Trophoblast cell (in vitro differentiated cells and primary cell): ENCODE measurements around the gene CACNA1D.

Experiments used
- DNase-seq, 2 donors: peaks; one replicate each; pipeline ENCODE4 v3.0.0-alpha.2; 2016
- H2AFZ ChIP-seq: 2 replicates; pipeline ENCODE4 v1.6.1; 2013; ENCODE audit warnings: low read length, moderate library complexity, mild to moderate bottlenecking; ENCODE audit not compliant: insufficient read depth, poor library complexity
- H2AK5ac ChIP-seq: 2 replicates; pipeline ENCODE4 v1.6.1; 2013; ENCODE audit warnings: mild to moderate bottlenecking, low read length
- H2BK120ac ChIP-seq: 2 replicates; pipeline ENCODE4 v1.6.1; 2013; ENCODE audit warnings: low read length, mild to moderate bottlenecking, moderate library complexity; ENCODE audit not compliant: insufficient read depth, poor library complexity
- H2BK12ac ChIP-seq: 2 replicates; pipeline ENCODE4 v1.6.1; 2013; ENCODE audit warnings: mild to moderate bottlenecking, low read length, moderate library complexity
- H2BK5ac ChIP-seq: 2 replicates; pipeline ENCODE4 v1.6.1; 2013; ENCODE audit warnings: low read length, low read depth, moderate library complexity, mild to moderate bottlenecking; ENCODE audit not compliant: poor library complexity
- H3K14ac ChIP-seq: 2 replicates; pipeline ENCODE4 v1.6.1; 2013; ENCODE audit warnings: mild to moderate bottlenecking, low read length
- H3K18ac ChIP-seq: 2 replicates; pipeline ENCODE4 v1.6.1; 2013; ENCODE audit warnings: mild to moderate bottlenecking, low read length
- H3K23ac ChIP-seq: 2 replicates; pipeline ENCODE4 v1.6.1; 2013; ENCODE audit warnings: low read length
- H3K27ac ChIP-seq: 2 replicates; pipeline ENCODE4 v1.5.1; 2013; ENCODE audit warnings: low read depth, mild to moderate bottlenecking, inconsistent platforms, low read length, moderate library complexity
- H3K27me3 ChIP-seq: 2 replicates; pipeline ENCODE4 v1.6.1; 2013; ENCODE audit warnings: inconsistent platforms, mild to moderate bottlenecking, low read length, moderate library complexity; ENCODE audit not compliant: insufficient read depth
- H3K36me3 ChIP-seq, 2 experiments: 1 replicate in 1 of 2; 2 replicates in 1 of 2; pipeline ENCODE4 v1.6.1; 2013; ENCODE audit warnings: low read length in 2 of 2, mild to moderate bottlenecking in 2 of 2, moderate library complexity in 1 of 2; ENCODE audit not compliant: insufficient read depth in 2 of 2, control insufficient read depth in 1 of 2
- H3K4ac ChIP-seq: 2 replicates; pipeline ENCODE4 v1.6.1; 2013; ENCODE audit warnings: low read depth, mild to moderate bottlenecking, low read length, moderate library complexity
- H3K4me1 ChIP-seq, 2 experiments: 1 replicate in 1 of 2; 2 replicates in 1 of 2; pipeline ENCODE4 v1.6.1; 2013; ENCODE audit warnings: low read length in 2 of 2, mild to moderate bottlenecking in 2 of 2, moderate library complexity in 1 of 2; ENCODE audit not compliant: insufficient read depth in 2 of 2, control insufficient read depth in 1 of 2
- H3K4me2 ChIP-seq: 2 replicates; pipeline ENCODE4 v1.6.1; 2013; ENCODE audit warnings: inconsistent platforms, mild to moderate bottlenecking, low read length, moderate library complexity
- H3K4me3 ChIP-seq: 2 replicates; pipeline ENCODE4 v1.5.1; 2013; ENCODE audit warnings: mild to moderate bottlenecking, low read depth, low read length, inconsistent platforms
- H3K79me1 ChIP-seq: one replicate; pipeline ENCODE4 v1.6.1; 2013; ENCODE audit warnings: low read length
- H3K79me2 ChIP-seq: 2 replicates; pipeline ENCODE4 v1.6.1; 2013; ENCODE audit warnings: low read length, mild to moderate bottlenecking; ENCODE audit not compliant: control insufficient read depth, insufficient read depth, poor library complexity
- H3K9ac ChIP-seq: 2 replicates; pipeline ENCODE4 v1.6.1; 2013; ENCODE audit warnings: mild to moderate bottlenecking, low read length
- H3K9me3 ChIP-seq: 2 replicates; pipeline ENCODE4 v1.6.1; 2013; ENCODE audit warnings: low read depth, mild to moderate bottlenecking, control low read depth, inconsistent platforms, low read length; ENCODE audit not compliant: insufficient read depth
- H4K12ac ChIP-seq: 2 replicates; pipeline ENCODE4 v1.6.1; 2013; ENCODE audit warnings: low read depth, mild to moderate bottlenecking, low read length, moderate library complexity
- H4K8ac ChIP-seq: 2 replicates; pipeline ENCODE4 v1.6.1; 2013; ENCODE audit warnings: low read depth, mild to moderate bottlenecking, low read length, moderate library complexity
- H4K91ac ChIP-seq: one replicate; pipeline ENCODE4 v1.6.1; 2013; ENCODE audit warnings: low read depth, mild to moderate bottlenecking, low read length, moderate library complexity
- WGBS: extraction: QIAGEN DNeasy Blood & Tissue Kit; methylation state at CpG from one replicate; pipeline ENCODE4 v1.1.7; 2013; ENCODE audit warnings: missing lambda C conversion rate; ENCODE audit not compliant: insufficient read length, insufficient coverage; ENCODE audit errors: extremely low coverage; 5-methylcytosine and 5-hydroxymethylcytosine counted together

Gene CACNA1D

DNA sequence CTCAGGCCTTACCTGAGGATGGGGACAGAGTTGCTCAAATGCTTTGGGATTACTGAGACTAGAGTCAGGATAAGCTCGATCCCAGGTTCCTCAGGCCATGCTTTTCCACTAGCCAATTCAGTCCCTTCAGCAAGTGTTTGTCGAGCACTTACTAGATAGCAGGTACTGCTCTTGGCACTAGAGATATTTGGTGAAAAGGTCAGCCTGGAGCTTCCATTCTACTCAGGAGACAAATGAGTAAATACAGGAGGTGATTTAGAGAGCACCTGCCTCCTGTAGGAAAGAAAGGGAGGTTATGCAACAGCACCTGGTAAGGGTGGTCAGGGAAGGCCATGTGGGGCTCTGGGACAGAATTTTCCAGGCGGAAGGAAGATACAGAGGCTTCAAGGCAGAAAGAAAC lies 99.9 kb downstream of the CACNA1D start:
- Histone ChIP-seq H4K8ac (no peak overlapping the region), H2BK12ac (no peak overlapping the region), H4K91ac (no peak overlapping the region), H3K27me3 (no peaks in the 10 kb centered on the region), H3K4me2 (no peak overlapping the region), H3K79me2 (no peaks in the 10 kb centered on the region), H3K36me3 (no peaks in the 10 kb centered on the region), H2AFZ (no peak overlapping the region), H4K12ac (no peak overlapping the region), H2BK5ac (no peak overlapping the region), H3K4me1 (peaks cover 5 to 6% of the 10 kb centered on the region in 2 experiments), H3K4me3 (no peak overlapping the region), H3K9ac (no peak overlapping the region), H3K9me3 (no peaks in the 10 kb centered on the region), H3K18ac (no peak overlapping the region), H2AK5ac (no peak overlapping the region), H2BK120ac (no peak overlapping the region), H3K79me1 (no peaks in the 10 kb centered on the region), H3K27ac (no peak overlapping the region), H3K14ac (no peak overlapping the region), H3K4ac (no peak overlapping the region), H3K23ac (no peak overlapping the region)
- DNase-seq: no peak
- WGBS: no CpG with 5 or more reads among the region's 3 CpGs

- no peak overlapping the region for H3K4me3 ChIP-seq
- no peaks in the 10 kb centered on the region for H3K79me1 ChIP-seq
- DNase-seq: no peak
- no CpG with 5 or more reads among the region's 3 CpGs for WGBS
- no peak overlapping the region for H2AFZ ChIP-seq
- no peak overlapping the region for H3K4me2 ChIP-seq
- no peaks in the 10 kb centered on the region for H3K79me2 ChIP-seq
- H3K18ac ChIP-seq: no peak overlapping the region
- no peak overlapping the region for H4K12ac ChIP-seq
- no peak overlapping the region for H2AK5ac ChIP-seq
- no peak overlapping the region for H3K9ac ChIP-seq
- H3K27me3 ChIP-seq: no peaks in the 10 kb centered on the region
- peaks cover 5 to 6% of the 10 kb centered on the region in 2 experiments for H3K4me1 ChIP-seq
- H3K14ac ChIP-seq: no peak overlapping the region
- no peaks in the 10 kb centered on the region for H3K9me3 ChIP-seq
- no peak overlapping the region for H2BK5ac ChIP-seq
- H2BK120ac ChIP-seq: no peak overlapping the region
- no peak overlapping the region for H3K23ac ChIP-seq
- no peak overlapping the region for H4K8ac ChIP-seq
- H4K91ac ChIP-seq: no peak overlapping the region
- no peak overlapping the region for H3K27ac ChIP-seq
- H2BK12ac ChIP-seq: no peak overlapping the region
- no peaks in the 10 kb centered on the region for H3K36me3 ChIP-seq
- H3K4ac ChIP-seq: no peak overlapping the region
These were observed 101.2 kb downstream of the CACNA1D start for GRCh38 chr3:53595660-53596059.

DNA sequence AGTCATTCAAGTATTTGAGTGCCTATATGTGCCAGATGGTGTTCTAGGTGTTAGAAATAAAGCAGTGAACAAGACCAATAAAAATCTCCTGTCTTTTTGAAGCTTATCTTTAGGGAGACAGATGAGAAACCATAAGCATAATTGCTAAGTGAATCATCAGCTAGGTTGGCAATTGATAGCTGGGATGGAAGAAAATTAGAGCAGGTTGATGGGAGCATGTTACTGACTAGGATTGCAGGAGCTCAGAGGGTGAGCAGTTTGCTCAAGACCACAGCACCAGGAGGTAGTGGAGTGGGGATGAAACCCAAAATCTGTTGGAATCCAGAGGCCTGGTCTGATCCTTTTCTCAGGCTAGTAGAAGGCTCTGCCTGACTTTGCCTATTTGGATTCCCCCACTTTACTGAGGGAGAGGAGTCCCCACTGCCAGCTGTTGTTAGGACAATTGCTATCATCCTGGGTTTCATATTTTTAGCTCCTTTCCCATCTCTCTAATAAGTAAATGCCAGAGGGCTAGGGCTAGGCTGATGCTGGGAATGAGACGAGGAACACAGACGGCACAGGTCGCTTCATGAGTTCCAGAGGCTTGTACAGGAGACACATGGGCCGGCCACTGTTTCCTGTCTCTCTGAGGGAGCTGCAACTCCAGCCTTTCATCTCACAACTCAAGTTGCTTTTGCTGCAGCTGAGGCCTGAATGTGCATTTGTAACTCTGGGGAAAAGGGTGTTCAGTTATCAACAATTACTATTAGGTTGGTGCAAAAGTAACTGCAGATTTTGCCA lies 102.9 kb downstream of the CACNA1D start:
- no peak overlapping the region for H3K23ac ChIP-seq
- H4K91ac ChIP-seq: no peak overlapping the region
- peaks cover 5 to 6% of the 10 kb centered on the region in 2 experiments for H3K4me1 ChIP-seq
- H2BK12ac ChIP-seq: no peak overlapping the region
- WGBS: no CpG with 5 or more reads among the region's 4 CpGs
- H3K4ac ChIP-seq: no peak overlapping the region
- H3K14ac ChIP-seq: no peak overlapping the region
- H3K9ac ChIP-seq: no peak overlapping the region
- no peak overlapping the region for H4K12ac ChIP-seq
- no peaks in the 10 kb centered on the region for H3K79me1 ChIP-seq
- H3K4me3 ChIP-seq: no peak overlapping the region
- H3K79me2 ChIP-seq: no peaks in the 10 kb centered on the region
- H2BK5ac ChIP-seq: no peak overlapping the region
- H2AFZ ChIP-seq: no peak overlapping the region
- no peak overlapping the region for H3K18ac ChIP-seq
- H3K27ac ChIP-seq: no peak overlapping the region
- DNase-seq: no peak
- no peak overlapping the region for H3K4me2 ChIP-seq
- no peak overlapping the region for H4K8ac ChIP-seq
- H3K9me3 ChIP-seq: no peaks in the 10 kb centered on the region
- no peaks in the 10 kb centered on the region for H3K36me3 ChIP-seq
- no peak overlapping the region for H2BK120ac ChIP-seq
- H2AK5ac ChIP-seq: no peak overlapping the region
- no peaks in the 10 kb centered on the region for H3K27me3 ChIP-seq

DNA sequence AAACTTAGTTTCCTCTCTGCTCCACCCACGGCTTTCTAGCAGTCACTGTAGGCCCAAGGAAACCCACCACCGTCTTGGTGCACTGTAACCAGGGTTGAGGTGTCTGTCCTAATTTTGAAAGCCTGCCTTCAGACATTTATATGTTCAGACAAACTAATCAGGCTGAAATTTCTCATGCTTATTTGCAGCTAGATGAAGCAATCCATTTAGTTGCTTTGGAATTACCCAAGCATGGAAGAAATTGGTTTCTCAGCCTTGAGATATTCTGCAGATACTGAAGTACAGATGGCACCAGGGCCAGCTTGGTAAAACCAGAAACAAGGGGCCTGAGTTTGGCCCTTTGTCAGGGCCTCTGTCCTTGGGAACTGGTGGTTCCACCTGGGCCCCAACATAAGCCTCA lies 105.4 kb downstream of the CACNA1D start:
- Histone ChIP-seq H3K79me2 (no peaks in the 10 kb centered on the region), H3K4ac (no peak overlapping the region), H2BK12ac (no peak overlapping the region), H3K9me3 (no peaks in the 10 kb centered on the region), H2AK5ac (no peak overlapping the region), H3K27ac (no peak overlapping the region), H2BK5ac (no peak overlapping the region), H3K4me1 (peaks cover 5 to 6% of the 10 kb centered on the region in 2 experiments), H2BK120ac (no peak overlapping the region), H3K27me3 (no peaks in the 10 kb centered on the region), H3K18ac (no peak overlapping the region), H3K4me2 (no peak overlapping the region), H4K91ac (no peak overlapping the region), H3K9ac (no peak overlapping the region), H4K12ac (no peak overlapping the region), H3K14ac (no peak overlapping the region), H3K23ac (no peak overlapping the region), H3K4me3 (no peak overlapping the region), H3K79me1 (no peaks in the 10 kb centered on the region), H2AFZ (no peak overlapping the region), H3K36me3 (no peaks in the 10 kb centered on the region), H4K8ac (no peak overlapping the region)
- no peak for DNase-seq
- no CpG with 5 or more reads among the region's 2 CpGs for WGBS
